SK-N-MC (cell line): ENCODE measurements around the gene RALGDS.
"Not testable (repeated sequence)": the region's sequence is repeated elsewhere in the genome, so short reads cannot be mapped to it uniquely, and the experiment has no call there.

Source experiments
- EZH2 ChIP-seq: fragments of 200-600 bp; sonication (generic); IDR thresholded peaks from one replicate; pipeline ENCODE4 v1.6.1; 2017; ENCODE audit warnings: antibody characterized with exemption
- POLR2AphosphoS5 ChIP-seq: IDR thresholded peaks from 2 replicates; pipeline ENCODE4 v1.6.1; 2012; ENCODE audit warnings: mild to moderate bottlenecking, low read depth, low read length, borderline replicate concordance

GRCh38 chr9:133070500-133070961, 50.5 kb downstream of the RALGDS start:
- not testable (repeated sequence) for TF ChIP-seq EZH2, POLR2AphosphoS5
